Pancreas (tissue), 10 donors: Measurements from ENCODE around the gene RASSF4. TPM values are rescaled to one million over a fixed set of nuclear protein-coding genes. Genes with fewer than 3 reads are reported as not detected.
A peak's percentile ranks its signal among the peaks of the same experiment; 100 is the strongest.

Experiments
- ATAC-seq, 4 donors: fragments of 200-7000 bp; cut with Tn5 transposase; one replicate each; pipeline versions ENCODE4 v1.8.0 to v1.9.1; 2020; ENCODE audit warnings: mild to moderate bottlenecking in 4 of 4, moderate library complexity in 4 of 4
- DNase-seq, 6 donors: peaks; one replicate each; pipeline ENCODE4 v3.0.0-alpha.2; 2020
- FAIRE-seq: peaks from 2 replicates; lab custom pipeline; 2012; peaks lifted over from hg19 to GRCh38; lab: Jason Lieb, UNC
- H3K27ac ChIP-seq, 4 donors: fragments of 200-600 bp; sonication (generic); 1 replicate in 3 of 4; 2 replicates in 1 of 4; pipeline versions ENCODE4 v1.5.0 to v1.8.0; 2020
- H3K27me3 ChIP-seq, 4 donors: fragments of 200-600 bp; one replicate each; pipeline ENCODE4 v1.8.0; 2021
- H3K36me3 ChIP-seq, 3 donors: fragments of 200-600 bp; sonication (generic) in 1 of 3; one replicate each; pipeline versions ENCODE4 v1.5.0 to v1.8.0; 2020 to 2021
- H3K4me1 ChIP-seq, 3 donors: fragments of 200-600 bp; one replicate each; pipeline ENCODE4 v1.8.0; 2021
- H3K4me3 ChIP-seq, 4 donors: fragments of 200-600 bp; sonication (generic) in 2 of 4; one replicate each; pipeline versions ENCODE4 v1.5.0 to v1.8.0; 2020 to 2021
- H3K9me3 ChIP-seq, 4 donors: fragments of 200-600 bp; one replicate each; pipeline ENCODE4 v1.8.0; 2021
- CTCF ChIP-seq, 4 donors: fragments of 200-600 bp; sonication (generic) in 3 of 4; IDR thresholded peaks; one replicate each; pipeline versions ENCODE4 v1.5.0 to v1.8.0; 2021; ENCODE audit warnings: antibody characterized with exemption in 4 of 4
- WGBS, 2 donors: extraction: QIAGEN DNeasy Blood & Tissue Kit; methylation state at CpG; one replicate each; pipeline ENCODE4 v1.1.7; 2013; 5-methylcytosine and 5-hydroxymethylcytosine counted together
- intact Hi-C, 3 donors: fragments of 100-400 bp; cut with DNase I; formaldehyde crosslinking; loops; one replicate each; pipeline versions ENCODE4 v1.11.1 to v1.14.2; 2022
- polyA plus RNA-seq, 2 donors: library from polyadenylated mRNA; stranded (reverse); fragments of 200-250 nt; gene quantifications; one replicate each; pipeline ENCODE4 v1.2.3, GENCODE V29; 2013
- total RNA-seq, 6 donors: library from RNA; stranded (reverse); fragmentation: NEBNext Ultra II Directional in 4 of 6; extraction: Animal tissue kit (Norgen Biotek cat#: 25700) in 4 of 6; gene quantifications; one replicate each; pipeline versions ENCODE4 v1.2.1 to v1.2.4, GENCODE V29; 2021 to 2023
- donor health status: healthy with polysubstance abuse.
- donor health status: DM: no; HTN: no; CAD: no; lungs with moderate emphysema.
- donor health status: DM: no; HTN: no; CAD: no.
- donor health status: control.
- donor health status: control.
- donor health status: Bipolar disorder and iron deficiency.
- donor health status: DM: yes; HTN: yes; CAD: no.
- donor health status: DM: no; HTN: no; CAD: no.
- donor health status: DM: no; HTN: no; CAD: no.
- donor health status: DM: yes; HTN: yes; CAD: no.

Gene RASSF4
- total and polyA plus RNA-seq, 8 donors, result 13.9 to 100 (median 37.8) TPM

GRCh38 chr10:44966816-44967509 is 7.4 kb downstream of the RASSF4 start:
- Histone ChIP-seq H3K4me3 (no peak overlapping the region), H3K27ac (peak overlapping the region in 2 of 4 donors; percentile 41 to 92), H3K4me1 (peaks cover 4 to 37% (median 13%) of the 10 kb centered on the region in 3 donors), H3K36me3 (peaks cover 0 to 15% (median 0%) of the 10 kb centered on the region in 3 donors), H3K27me3 (no peaks in the 10 kb centered on the region), H3K9me3 (no peaks in the 10 kb centered on the region)
- no peak for ATAC-seq
- TF ChIP-seq CTCF (IDR thresholded peaks at IDR 0.05), result peak in 1 of 4 donors; percentile 15
- no peak for FAIRE-seq
- DNase-seq, result peak in 1 of 6 donors; percentile 9
- 76 to 80% methylated on average over 8 of the region's 8 CpGs for WGBS, 2 donors
- intact Hi-C loops, result no loop called here

GRCh38 chr10:44967616-44968015 is 8.0 kb downstream of the RASSF4 start:
- FAIRE-seq (no peak), ATAC-seq (no peak), DNase-seq (peak in 1 of 6 donors; percentile 34)
- Histone ChIP-seq H3K9me3 (no peaks in the 10 kb centered on the region), H3K36me3 (peaks cover 0 to 15% (median 0%) of the 10 kb centered on the region in 3 donors), H3K4me3 (no peak overlapping the region), H3K4me1 (peaks cover 4 to 37% (median 13%) of the 10 kb centered on the region in 3 donors), H3K27me3 (no peaks in the 10 kb centered on the region), H3K27ac (peak overlapping the region in 2 of 4 donors; percentile 41 to 92)
- intact Hi-C loops, result no loop called here
- WGBS, 2 donors, result 84 to 88% methylated on average over 4 of the region's 4 CpGs
- TF ChIP-seq CTCF (IDR thresholded peaks at IDR 0.05), result no peak

GRCh38 chr10:44968091-44968490 is 8.5 kb downstream of the RASSF4 start:
- WGBS, 2 donors, result 62 to 68% methylated on average over 3 of the region's 3 CpGs
- peaks cover 0 to 15% (median 0%) of the 10 kb centered on the region in 3 donors for H3K36me3 ChIP-seq
- TF ChIP-seq CTCF (IDR thresholded peaks at IDR 0.05), result no peak
- FAIRE-seq (no peak), DNase-seq (peak in 1 of 6 donors; percentile 57), ATAC-seq (peak in 2 of 4 donors; percentile 1 to 9)
- H3K27me3 ChIP-seq, result no peaks in the 10 kb centered on the region
- peak overlapping the region in 2 of 4 donors; percentile 41 to 92 for H3K27ac ChIP-seq
- H3K4me1 ChIP-seq, result peaks cover 4 to 37% (median 13%) of the 10 kb centered on the region in 3 donors
- H3K9me3 ChIP-seq, result no peaks in the 10 kb centered on the region
- intact Hi-C loops, result no loop called here
- H3K4me3 ChIP-seq, result no peak overlapping the region

GRCh38 chr10:44968500-44969400 is 9.1 kb downstream of the RASSF4 start:
- peaks cover 4 to 35% (median 15%) of the 10 kb centered on the region in 3 donors for H3K4me1 ChIP-seq
- H3K27me3 ChIP-seq, result no peaks in the 10 kb centered on the region
- peaks cover 0 to 15% (median 0%) of the 10 kb centered on the region in 3 donors for H3K36me3 ChIP-seq
- WGBS, 2 donors, result 75 to 78% methylated on average over 11 of the region's 11 CpGs
- DNase-seq (peak in 1 of 6 donors; percentile 23), ATAC-seq (no peak), FAIRE-seq (no peak)
- no peak for TF ChIP-seq CTCF (IDR thresholded peaks at IDR 0.05)
- intact Hi-C loops, result no loop called here
- no peak overlapping the region for H3K4me3 ChIP-seq
- H3K9me3 ChIP-seq, result no peaks in the 10 kb centered on the region
- peak overlapping the region in 2 of 4 donors; percentile 41 to 92 for H3K27ac ChIP-seq
